Effector CD8-positive, alpha-beta T cell (primary cell): ENCODE measurements around the gene BCAR1.

Source experiments
- DNase-seq: peaks from one replicate; lab custom pipeline; 2025; lab: John Stamatoyannopoulos, UW

The BCAR1 gene

DNA sequence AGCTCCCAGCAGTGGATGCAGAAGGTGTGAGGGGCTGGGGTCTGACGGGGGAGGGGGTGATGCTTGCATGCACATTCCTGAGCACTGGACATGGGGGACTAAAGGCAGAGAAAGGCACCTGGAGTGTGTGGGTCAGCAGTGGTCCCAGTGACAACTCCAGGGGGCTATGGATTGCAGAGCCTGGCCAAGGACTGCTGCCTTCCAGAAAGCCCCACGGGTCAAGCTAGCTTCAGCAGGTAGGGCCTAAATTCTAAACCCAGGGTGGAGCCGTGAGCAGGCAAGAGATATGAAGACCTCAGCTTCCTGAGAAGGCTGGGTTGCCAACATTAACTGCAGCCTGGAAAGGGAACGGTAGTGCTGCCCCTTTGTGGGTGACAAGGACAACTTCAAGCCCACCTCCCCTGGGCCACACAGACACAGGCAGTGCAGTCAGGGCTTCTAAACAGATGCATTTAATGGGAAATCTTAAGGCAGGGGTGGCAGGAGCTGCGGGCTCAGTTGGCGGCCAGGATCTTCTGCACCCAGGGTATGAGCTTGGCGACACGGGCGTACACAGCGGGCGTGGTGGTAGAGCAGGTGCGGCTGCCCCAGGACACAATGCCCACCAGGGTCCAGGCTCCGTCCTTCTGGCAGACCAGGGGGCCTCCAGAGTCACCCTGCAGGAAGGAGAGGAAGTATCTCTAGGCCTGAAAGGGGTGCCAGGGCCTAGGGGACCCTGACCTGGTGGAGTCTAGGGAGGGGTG lies 47.6 kb downstream of the BCAR1 start:
- no peak for DNase-seq

DNA sequence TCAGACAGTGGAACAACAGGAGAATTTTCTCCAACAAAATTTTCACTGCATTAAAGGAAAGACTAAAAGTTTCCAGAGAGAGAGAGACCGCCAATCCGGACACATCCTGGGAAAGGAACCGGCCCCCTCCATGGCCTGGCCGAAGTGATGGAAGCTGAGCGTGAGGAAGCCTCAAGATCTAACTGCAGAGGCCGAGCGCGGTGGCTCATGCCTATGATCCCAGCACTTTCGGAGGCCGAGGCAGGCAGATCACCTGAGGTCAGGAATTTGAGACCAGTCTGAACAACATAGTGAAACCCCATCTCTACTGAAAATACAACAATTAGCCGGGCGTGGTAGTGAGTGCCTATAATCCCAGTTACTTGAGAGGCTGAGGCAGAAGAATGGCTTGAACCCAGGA lies 48.3 kb downstream of the BCAR1 start:
- DNase-seq = no peak

DNA sequence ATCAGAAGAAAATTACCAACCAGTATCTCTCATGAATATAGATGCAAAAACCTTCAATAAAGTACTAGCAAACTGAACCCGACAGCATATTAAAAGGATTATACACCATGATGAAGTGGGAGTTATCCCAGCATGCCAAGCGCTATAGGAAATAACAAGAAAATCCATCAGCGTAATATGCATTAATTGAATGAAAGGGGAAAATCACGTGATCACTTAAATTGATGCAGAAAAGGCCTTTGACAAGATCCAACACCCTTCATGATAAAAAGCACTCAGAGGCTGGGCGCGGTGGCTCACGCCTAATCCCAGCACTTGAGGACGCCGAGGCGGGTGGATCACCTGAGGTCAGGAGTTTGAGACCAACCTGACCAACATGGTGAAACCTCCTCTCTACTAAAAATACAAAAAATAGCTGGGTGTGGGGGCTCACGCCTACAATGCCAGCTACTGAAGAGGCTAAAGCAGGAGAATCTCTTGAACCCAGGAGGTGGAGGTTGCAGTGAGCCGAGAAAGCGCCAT lies 49.3 kb downstream of the BCAR1 start:
- DNase-seq = no peak

DNA sequence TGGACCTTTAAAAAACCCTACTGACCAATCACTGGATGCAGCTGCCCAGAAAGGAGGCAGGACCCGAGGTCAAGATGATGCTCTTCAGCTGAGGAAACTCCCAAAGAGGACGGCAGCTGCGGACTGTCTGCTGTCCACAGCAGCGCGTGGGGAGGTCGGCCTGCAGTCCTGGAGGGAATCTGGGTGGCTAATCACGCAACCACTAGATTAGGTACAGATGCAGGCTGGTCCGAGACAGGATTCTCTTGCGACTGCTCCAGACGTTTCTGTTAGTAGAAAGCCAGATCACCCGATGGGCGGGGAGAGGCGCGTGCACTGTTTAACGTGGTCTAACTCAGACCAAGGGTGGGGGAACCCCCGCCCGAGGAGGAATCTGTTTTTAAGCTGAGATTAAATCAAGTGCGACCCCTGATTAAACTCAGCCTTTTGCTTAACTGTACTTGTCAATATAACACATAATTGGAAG lies 53.3 kb downstream of the BCAR1 start:
- no peak for DNase-seq

DNA sequence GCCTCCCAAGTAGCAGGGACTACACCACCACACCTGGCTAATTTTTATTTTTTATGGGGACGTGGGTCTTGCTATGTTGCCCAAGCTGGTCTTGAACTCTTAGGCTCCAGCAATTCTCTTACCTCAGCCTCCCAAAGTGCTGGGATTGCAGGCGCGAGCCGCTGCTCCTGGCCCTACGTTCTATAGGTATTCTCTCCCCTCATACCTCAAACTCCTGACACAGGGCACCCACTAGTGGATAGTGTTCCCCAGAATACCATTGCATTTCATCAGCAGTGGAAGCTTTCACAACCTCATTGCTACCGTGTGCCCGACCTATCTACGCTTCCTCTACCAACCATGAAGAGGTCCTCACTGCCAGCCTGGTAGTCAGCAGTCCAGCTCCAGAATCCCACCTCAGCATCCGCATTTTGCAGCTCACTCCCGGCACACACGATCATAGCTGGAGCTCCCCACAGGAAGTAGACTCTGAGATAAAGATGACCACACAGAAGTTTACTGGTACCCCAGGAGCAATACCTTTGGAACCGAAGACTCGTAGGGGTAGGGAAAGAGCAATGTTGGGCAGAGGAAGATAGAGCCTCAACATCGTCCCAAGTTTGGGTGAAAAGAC lies 53.8 kb downstream of the BCAR1 start:
- DNase-seq = no peak

DNA sequence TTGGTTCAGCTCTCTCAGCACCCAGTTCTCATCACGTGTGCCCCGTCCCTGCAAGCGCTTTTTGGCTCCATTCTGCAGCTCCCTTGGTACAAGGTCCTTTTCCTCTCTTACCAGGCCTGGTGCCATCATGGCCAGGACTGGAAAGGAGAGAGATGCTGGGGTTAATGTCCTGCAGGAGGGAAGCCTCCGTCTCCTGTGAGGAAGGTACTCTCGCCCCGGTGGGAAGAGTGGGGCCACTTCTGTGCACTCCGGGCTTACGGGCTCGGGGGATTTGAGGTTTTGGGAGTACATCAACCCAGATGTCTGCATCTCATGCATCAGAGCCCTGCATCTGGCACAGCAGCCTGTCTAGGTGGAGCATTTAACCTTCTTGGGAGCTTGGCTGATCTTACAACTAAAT lies 54.6 kb downstream of the BCAR1 start:
- DNase-seq = no peak

DNA sequence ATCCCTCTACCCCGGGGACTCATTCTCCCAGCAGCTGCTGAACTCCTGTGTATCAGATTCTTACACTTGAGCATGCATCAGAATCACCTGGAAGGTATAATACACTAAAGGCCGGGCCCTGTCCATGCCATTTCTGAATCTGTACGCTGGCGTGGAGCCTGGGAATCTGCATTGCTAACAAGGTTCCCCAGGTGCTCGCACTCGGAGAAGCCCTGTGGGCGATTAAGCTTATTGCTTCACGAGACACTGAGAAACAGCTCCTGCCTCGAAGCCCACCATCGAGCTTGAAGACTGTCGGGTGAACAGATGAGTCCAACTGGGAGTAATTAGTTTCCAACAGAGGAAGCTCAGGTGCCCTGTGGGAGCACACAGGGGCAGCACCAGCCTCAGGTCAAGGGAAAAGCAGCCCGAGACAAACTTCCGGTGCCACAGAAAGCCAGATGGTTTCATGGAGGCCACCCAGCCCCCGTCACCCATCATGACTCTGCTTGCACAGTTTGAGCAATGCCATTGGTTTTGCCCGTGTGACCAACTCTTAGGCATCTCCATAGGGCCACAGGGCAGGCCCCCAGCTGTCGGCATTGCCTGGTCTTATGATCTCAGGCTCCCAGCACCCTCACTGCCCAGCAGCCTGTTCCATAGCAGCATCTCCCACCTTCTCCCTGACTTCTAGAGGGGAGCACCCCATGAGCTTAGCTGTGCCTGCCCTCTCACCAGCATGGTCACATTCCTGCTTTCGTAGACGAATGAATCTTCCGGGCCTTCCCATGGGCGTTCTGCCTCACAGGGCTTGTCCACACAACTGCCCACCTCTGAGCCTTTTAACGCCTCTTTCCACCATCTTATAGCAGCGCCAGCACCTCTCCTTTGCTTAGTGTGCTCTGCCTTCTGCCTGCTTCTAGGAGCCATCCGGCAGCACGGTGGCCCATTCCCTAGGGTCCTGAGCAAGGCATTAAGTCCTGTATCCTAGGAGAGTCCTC lies 55.3 kb downstream of the BCAR1 start:
- no peak for DNase-seq

DNA sequence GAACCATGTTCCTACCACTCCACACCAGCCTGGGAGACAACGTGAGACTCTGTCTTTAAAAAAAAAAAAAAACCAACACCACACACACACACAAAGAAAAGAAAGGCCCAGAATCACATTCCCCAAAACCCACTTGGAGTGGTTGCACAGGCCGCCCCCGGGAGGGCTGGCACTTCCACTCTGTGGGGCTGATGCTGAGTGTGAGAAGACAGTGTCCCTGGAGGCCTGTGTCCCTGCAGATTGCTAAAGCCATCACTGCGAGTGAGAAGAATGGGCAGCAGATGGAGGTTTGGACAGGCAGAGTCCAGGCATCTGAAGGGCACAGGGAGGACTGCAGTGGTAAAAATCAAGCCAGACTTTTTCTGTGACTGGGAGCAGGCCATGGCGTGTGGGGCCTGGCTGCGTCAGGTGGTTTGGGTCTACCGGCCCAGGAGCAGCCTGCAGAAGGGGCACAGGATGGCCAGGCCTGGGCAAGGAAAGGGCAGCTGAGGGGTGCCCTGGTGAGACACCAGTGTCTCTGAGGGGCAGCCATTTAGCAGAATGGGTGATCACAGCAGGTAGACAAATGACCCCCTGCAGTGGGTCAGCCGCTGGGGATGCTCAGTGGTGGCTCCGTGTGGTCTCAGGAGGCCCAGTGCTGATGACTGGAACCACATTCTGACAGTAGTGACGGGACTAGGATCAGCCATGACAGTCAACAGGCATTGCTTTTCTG lies 57.5 kb downstream of the BCAR1 start:
- no peak for DNase-seq

DNA sequence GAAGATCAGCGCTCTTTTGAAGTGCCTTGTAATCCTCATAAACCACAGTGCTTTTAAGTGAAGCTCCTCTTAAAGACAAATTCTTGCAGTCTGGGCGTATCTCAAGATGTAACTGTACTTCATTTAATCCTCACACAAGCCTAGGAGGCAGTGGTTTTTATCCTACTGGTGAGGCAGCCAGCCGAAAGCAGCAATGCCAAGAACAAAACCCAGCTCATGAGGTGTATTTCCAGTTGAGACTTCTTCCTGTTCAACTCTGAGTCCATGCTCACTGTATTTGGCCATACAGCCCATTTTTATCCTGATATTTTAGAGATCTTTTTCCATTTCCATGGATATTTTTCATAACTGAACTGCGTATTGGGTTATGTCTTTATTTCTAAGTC lies 58.2 kb downstream of the BCAR1 start:
- DNase-seq = no peak

DNA sequence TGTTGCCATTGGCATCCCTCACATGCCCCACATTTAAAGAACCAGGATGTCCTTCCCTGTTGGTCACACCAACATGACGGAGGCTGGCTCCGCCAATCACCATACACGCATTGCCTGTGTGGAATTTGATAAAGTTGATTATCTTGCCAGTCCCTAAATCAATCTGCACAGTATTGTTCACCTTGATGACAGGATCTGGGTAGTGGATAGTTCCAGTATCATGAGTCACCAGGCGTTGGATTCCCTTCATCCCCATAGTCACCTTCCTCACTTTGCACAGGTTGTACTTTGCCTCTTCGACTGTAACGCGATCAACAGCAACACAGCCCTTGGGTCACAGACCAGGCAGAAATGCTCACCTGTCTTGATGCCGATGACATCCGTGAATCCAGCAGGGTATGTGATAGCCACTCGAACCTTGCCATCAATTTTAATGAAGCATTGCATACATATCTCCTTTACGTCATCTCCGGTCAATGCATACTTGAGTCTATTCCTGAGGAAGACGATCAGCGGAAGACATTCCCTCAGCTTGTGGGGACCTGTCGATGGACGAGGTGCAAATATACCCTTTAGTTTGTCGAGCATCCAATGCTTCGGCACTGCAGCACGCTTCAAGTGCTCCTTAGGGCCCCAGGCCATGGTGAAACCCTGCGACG lies 58.7 kb downstream of the BCAR1 start:
- DNase-seq = no peak

DNA sequence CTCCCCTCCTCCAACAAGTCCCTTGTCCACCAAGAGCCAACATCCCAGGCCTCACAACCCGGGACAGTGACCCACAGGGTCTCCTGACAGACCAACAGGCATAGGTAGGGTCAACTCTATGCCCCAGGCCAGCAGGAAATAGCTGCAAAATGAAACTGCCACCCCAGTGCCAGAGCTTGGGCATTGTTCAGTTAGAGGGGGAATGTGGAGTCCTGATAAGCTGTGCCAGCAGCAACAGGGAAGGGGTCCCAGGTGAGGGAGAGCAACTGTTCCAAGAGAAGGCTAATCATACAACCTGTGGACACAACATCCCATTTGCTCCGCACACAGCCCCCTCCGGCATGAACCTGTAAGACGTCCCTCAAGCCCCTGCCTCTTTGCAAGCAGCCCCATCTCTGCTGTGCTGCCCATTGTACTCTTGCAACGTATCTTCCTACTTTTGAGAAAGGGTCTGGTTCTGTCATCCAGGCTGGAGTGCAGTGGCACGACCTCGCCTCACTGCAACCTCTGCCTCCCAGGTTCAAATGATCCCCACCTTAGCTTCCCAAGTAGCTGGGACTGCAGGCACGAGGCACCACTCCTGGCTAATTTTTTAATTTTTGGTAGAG lies 61.7 kb downstream of the BCAR1 start:
- DNase-seq = no peak

DNA sequence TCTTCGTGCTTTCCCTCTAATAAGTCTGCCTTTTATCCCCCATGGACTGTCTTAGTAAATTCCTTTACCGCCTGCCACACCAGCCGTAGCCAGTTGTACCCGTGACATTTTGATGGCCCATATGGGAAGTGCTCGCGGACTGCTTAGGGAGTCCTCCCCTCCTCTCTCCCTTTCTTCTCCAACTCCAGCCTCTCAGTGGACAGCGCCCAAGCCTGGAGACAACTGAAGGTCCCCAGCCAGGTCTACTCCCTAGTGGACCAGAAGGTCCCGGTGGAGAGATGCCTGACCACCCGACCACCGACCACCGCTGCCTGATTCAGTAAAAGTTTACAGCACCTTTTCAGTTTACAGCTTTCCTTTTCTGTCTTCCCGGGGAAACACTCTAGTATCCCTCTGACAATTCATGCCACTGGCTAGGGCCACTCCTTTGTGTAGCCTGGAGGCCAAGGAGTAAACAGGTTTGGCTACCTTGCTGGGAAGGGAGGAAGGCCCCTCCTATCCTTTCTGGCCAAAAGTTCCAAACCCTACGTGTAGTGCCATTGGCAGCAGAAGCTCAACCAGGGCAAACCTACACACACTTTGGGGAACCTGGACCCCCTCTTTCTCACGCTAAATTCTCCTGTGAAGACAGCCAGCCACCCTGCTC lies 62.5 kb downstream of the BCAR1 start:
- no peak for DNase-seq

DNA sequence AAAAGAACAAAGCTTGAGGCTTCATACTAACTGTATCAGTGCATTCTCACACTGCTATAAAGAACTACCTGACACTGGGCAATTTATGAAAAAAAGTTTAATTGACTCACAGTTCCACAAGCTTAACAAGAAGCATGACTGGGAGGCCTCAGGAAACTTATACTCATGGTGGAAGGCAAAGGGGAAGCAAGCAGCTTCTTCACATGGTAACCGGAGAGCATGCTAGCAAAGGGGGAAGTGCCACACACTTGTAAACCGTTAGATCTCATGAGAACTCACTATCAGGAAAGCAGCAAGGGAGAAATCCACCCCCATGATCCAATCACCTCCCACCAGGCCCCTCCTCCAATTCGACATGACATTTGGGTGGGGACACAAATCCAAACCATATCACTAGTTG lies 69.8 kb downstream of the BCAR1 start:
- DNase-seq = no peak

DNA sequence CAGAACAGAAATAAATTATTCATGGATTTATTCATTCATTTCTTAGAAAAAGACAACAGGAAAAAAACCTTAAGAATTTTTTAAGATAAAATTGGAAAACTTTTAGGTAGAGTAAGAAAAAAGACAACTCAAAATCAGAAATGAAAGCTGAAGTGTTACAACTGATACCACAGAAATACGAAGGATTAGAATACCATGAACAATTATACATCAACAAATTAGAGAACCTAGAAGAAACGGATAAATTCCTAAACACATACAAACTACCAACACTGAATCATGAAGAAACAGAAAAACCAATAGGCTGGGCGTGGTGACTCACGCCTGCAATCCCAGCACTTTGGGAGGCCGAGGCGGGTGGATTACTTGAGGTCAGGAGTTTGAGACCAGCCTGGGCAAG lies 72.2 kb downstream of the BCAR1 start:
- DNase-seq = no peak
